Vagina (tissue), 2 donors: ENCODE data around the gene DLG5.

ENCODE experiments used
- POLR2A ChIP-seq, 2 donors: fragments of 450-650 bp; IDR thresholded peaks; one replicate each; pipeline ENCODE4 v1.6.1; 2017; ENCODE audit warnings: antibody characterized with exemption in 2 of 2, mild to moderate bottlenecking in 2 of 2, moderate library complexity in 2 of 2
- TF ChIP-seq, protein P1 (sequence below), 3 experiments: fragments of 450-650 bp in 2 of 3; fragments of 200-600 bp in 1 of 3; sonication (generic) in 1 of 3; IDR thresholded peaks; one replicate each; pipeline ENCODE4 v1.5.1; 2017 to 2019; ENCODE audit warnings: antibody characterized with exemption in 3 of 3, mild to moderate bottlenecking in 2 of 3, moderate library complexity in 2 of 3

DNA sequence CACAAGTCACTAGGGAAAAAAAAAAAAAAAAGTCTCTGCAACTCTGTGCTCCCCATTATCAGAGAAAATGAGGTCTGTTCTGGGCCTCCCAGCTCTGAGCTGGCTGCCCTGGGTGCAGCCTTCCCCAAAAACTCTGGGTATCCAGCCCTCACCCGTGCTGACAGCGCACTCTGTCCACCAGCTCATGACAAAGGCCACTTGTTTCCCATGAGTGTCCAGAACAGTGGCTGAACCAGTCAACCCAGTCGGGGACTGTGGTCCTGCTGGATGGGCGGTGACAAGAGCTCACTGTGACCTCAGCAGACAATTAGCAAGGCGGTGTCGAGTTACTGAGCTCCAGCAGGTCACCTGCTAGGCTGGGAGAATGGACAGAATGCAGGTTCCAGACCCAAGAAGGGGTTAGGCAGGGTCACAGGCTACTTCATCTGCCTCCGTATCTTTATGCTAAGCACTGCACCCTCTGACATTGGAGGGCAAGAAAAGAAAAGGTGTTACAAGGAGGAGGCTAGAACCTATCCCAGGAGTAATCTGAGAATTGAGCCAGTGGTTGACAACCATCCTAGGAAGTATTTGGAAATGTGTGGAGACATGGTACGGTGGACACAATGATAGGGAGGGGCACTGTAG is 37.2 kb downstream of the DLG5 start:
- TF ChIP-seq, protein P1, sequence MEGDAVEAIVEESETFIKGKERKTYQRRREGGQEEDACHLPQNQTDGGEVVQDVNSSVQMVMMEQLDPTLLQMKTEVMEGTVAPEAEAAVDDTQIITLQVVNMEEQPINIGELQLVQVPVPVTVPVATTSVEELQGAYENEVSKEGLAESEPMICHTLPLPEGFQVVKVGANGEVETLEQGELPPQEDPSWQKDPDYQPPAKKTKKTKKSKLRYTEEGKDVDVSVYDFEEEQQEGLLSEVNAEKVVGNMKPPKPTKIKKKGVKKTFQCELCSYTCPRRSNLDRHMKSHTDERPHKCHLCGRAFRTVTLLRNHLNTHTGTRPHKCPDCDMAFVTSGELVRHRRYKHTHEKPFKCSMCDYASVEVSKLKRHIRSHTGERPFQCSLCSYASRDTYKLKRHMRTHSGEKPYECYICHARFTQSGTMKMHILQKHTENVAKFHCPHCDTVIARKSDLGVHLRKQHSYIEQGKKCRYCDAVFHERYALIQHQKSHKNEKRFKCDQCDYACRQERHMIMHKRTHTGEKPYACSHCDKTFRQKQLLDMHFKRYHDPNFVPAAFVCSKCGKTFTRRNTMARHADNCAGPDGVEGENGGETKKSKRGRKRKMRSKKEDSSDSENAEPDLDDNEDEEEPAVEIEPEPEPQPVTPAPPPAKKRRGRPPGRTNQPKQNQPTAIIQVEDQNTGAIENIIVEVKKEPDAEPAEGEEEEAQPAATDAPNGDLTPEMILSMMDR (IDR thresholded peaks at IDR 0.05): no peak
- TF ChIP-seq POLR2A (IDR thresholded peaks at IDR 0.05): no peak
